Smooth muscle cell (in vitro differentiated cells): ENCODE measurements around the gene NUP214. TPM values are rescaled to one million over a fixed set of nuclear protein-coding genes. Genes with fewer than 3 reads are reported as not detected.

Experiments
- DNase-seq: peaks from one replicate; lab custom pipeline; 2025; ENCODE audit not compliant: unreplicated experiment; lab: John Stamatoyannopoulos, UW
- H2AFZ ChIP-seq: fragments of 200-600 bp; sonication (generic); 2 replicates; pipeline ENCODE4 v1.6.0; 2016; ENCODE audit warnings: antibody characterized with exemption, low read depth, mild to moderate bottlenecking
- H3F3A ChIP-seq: fragments of 200-600 bp; sonication (generic); 2 replicates; pipeline ENCODE4 v1.6.0; 2017; ENCODE audit warnings: antibody characterized with exemption, low read depth
- H3K27ac ChIP-seq: fragments of 200-600 bp; sonication (generic); 2 replicates; pipeline ENCODE4 v1.5.1; 2016; ENCODE audit warnings: low read depth, mild to moderate bottlenecking
- H3K27me3 ChIP-seq: fragments of 200-600 bp; sonication (generic); 2 replicates; pipeline ENCODE4 v1.6.1; 2016; ENCODE audit warnings: low read depth, mild to moderate bottlenecking
- H3K36me3 ChIP-seq: fragments of 200-600 bp; sonication (generic); 2 replicates; pipeline ENCODE4 v1.5.1; 2016; ENCODE audit warnings: low read depth
- H3K4me1 ChIP-seq: fragments of 200-600 bp; sonication (generic); 2 replicates; pipeline ENCODE4 v1.5.1; 2016; ENCODE audit warnings: low read depth
- H3K4me2 ChIP-seq: fragments of 200-600 bp; sonication (generic); 2 replicates; pipeline ENCODE4 v1.6.0; 2016; ENCODE audit warnings: mild to moderate bottlenecking
- H3K4me3 ChIP-seq: fragments of 200-600 bp; sonication (generic); 2 replicates; pipeline ENCODE4 v1.5.1; 2016; ENCODE audit warnings: mild to moderate bottlenecking
- H3K79me2 ChIP-seq: fragments of 200-600 bp; sonication (generic); 2 replicates; pipeline ENCODE4 v1.6.0; 2016; ENCODE audit warnings: low read depth, mild to moderate bottlenecking
- H3K9ac ChIP-seq: fragments of 200-600 bp; sonication (generic); 2 replicates; pipeline ENCODE4 v1.6.0; 2016; ENCODE audit warnings: low read depth
- H3K9me3 ChIP-seq: fragments of 200-600 bp; sonication (generic); replicated peaks from 2 replicates; pipeline ENCODE4 v1.5.1; 2016; ENCODE audit warnings: low read depth
- H4K20me1 ChIP-seq: fragments of 200-600 bp; sonication (generic); 2 replicates; pipeline ENCODE4 v1.6.0; 2016; ENCODE audit warnings: low read depth
- CTCF ChIP-seq: fragments of 200-600 bp; sonication (generic); IDR thresholded peaks from 2 replicates; pipeline ENCODE4 v1.5.1; 2017; ENCODE audit warnings: borderline replicate concordance, mild to moderate bottlenecking, antibody characterized with exemption; ENCODE audit not compliant: insufficient read depth, poor library complexity, severe bottlenecking
- WGBS: methylation state at CpG from one replicate; pipeline ENCODE4 v1.1.7; 2016; ENCODE audit warnings: low lambda C conversion rate; 5-methylcytosine and 5-hydroxymethylcytosine counted together
- polyA plus RNA-seq: library from polyadenylated mRNA; unstranded; fragments of >200 nt; fragmentation: Nextera tagmentation; extraction: Ambion mirVana; gene quantifications from 2 replicates; pipeline ENCODE4 v1.2.1, GENCODE V29; 2016
- total RNA-seq: library from RNA; depleted of rRNA; stranded (reverse); fragments of >200 nt; gene quantifications from 2 replicates; pipeline ENCODE4 v1.2.3, GENCODE V29; 2014

NUP214 gene
- total and polyA plus RNA-seq, 2 experiments from 2014 or later: 13.9 to 44.7 TPM

- Histone ChIP-seq H3K9me3 (no peaks in the 10 kb centered on the region), H3K27ac (no peak overlapping the region), H3K4me2 (peak overlapping the region; percentile 99), H3K27me3 (peaks cover 15% of the 10 kb centered on the region), H3F3A (peaks cover 9% of the 10 kb centered on the region), H3K79me2 (no peaks in the 10 kb centered on the region), H3K9ac (no peak overlapping the region), H4K20me1 (no peaks in the 10 kb centered on the region), H3K36me3 (no peaks in the 10 kb centered on the region), H3K4me3 (peak overlapping the region; percentile 64), H3K4me1 (peaks cover 27% of the 10 kb centered on the region), H2AFZ (no peak overlapping the region)
- WGBS: 44% methylated on average over 16 of the region's 16 CpGs
- DNase-seq: no peak
- TF ChIP-seq CTCF: no peak
Measured at GRCh38 chr9:131095666-131096268, 29.6 kb upstream of the NUP214 start.

- H3K36me3 ChIP-seq: no peaks in the 10 kb centered on the region
- peaks cover 9% of the 10 kb centered on the region for H3F3A ChIP-seq
- peak within 1 kb of the TSS; percentile 64 for H3K4me3 ChIP-seq
- no peaks in the 10 kb centered on the region for H4K20me1 ChIP-seq
- peaks cover 15% of the 10 kb centered on the region for H3K27me3 ChIP-seq
- no peak within 1 kb of the TSS for H3K27ac ChIP-seq
- no peak within 1 kb of the TSS for H3K9ac ChIP-seq
- peak within 1 kb of the TSS; percentile 99 for H3K4me2 ChIP-seq
- no peaks in the 10 kb centered on the region for H3K9me3 ChIP-seq
- H3K79me2 ChIP-seq: no peaks in the 10 kb centered on the region
- H2AFZ ChIP-seq: peak within 1 kb of the TSS; percentile 49
- TF ChIP-seq CTCF: no peak
- H3K4me1 ChIP-seq: peaks cover 27% of the 10 kb centered on the region
- DNase-seq: no peak
- WGBS: 3% methylated on average over 49 of the region's 99 CpGs
Measured at GRCh38 chr9:131096269-131097125, 28.9 kb upstream of the NUP214 start, which contains the start of gene AIF1L. Gene AIF1L, plus strand, starts transcription at chr9:131096531. Its CDS starts 99 bp downstream, at chr9:131096630.

- Histone ChIP-seq H3K4me2 (peak overlapping the region; percentile 99), H3F3A (peaks cover 9% of the 10 kb centered on the region), H3K4me3 (peak overlapping the region; percentile 64), H3K4me1 (peaks cover 27% of the 10 kb centered on the region), H3K36me3 (no peaks in the 10 kb centered on the region), H3K9ac (no peak overlapping the region), H4K20me1 (no peaks in the 10 kb centered on the region), H3K79me2 (no peaks in the 10 kb centered on the region), H3K27me3 (peaks cover 15% of the 10 kb centered on the region), H2AFZ (peak overlapping the region; percentile 49), H3K27ac (no peak overlapping the region), H3K9me3 (no peaks in the 10 kb centered on the region)
- no peak for TF ChIP-seq CTCF
- no peak for DNase-seq
- WGBS: 31% methylated on average over 19 of the region's 19 CpGs
Measured at GRCh38 chr9:131097126-131097947, 28.0 kb upstream of the NUP214 start.
